HepG2 (cell line): ENCODE measurements around the gene RPS6KB2. TPM values are rescaled to one million over a fixed set of nuclear protein-coding genes. Genes with fewer than 3 reads are reported as not detected.

Experiments
- ARNT ChIP-seq: fragments of 450-650 bp; IDR thresholded peaks from 2 replicates; pipeline ENCODE4 v1.6.1; 2017
- FOXO1 ChIP-seq: sonication (generic); formaldehyde crosslinking; IDR thresholded peaks from 2 replicates; pipeline ENCODE4 v1.4.0; 2020; ENCODE audit warnings: missing genetic modification reagents
- GATA4 ChIP-seq: sonication (generic); IDR thresholded peaks from 2 replicates; pipeline ENCODE4 v1.6.1; 2016; ENCODE audit warnings: antibody characterized with exemption, low read depth, borderline replicate concordance
- GATAD2A ChIP-seq: IDR thresholded peaks from 2 replicates; pipeline ENCODE4 v1.6.1; 2016
- HBP1 ChIP-seq: IDR thresholded peaks from 2 replicates; pipeline ENCODE4 v1.6.1; 2016; ENCODE audit warnings: low read depth, control low read depth
- KLF15 ChIP-seq: sonication (generic); formaldehyde crosslinking; IDR thresholded peaks from 2 replicates; pipeline ENCODE4 v1.8.1; 2023; ENCODE audit warnings: borderline replicate concordance, mild to moderate bottlenecking, inconsistent platforms, missing genetic modification reagents, mixed read lengths
- KLF16 ChIP-seq, 2 experiments: sonication (generic) in 1 of 2; formaldehyde crosslinking in 1 of 2; IDR thresholded peaks; 2 replicates each; pipeline versions ENCODE4 v1.6.1 to v1.8.0; 2016 to 2023; ENCODE audit warnings: missing genetic modification reagents in 2 of 2, missing compliant biosample characterization in 1 of 2
- NFE2L1 ChIP-seq: sonication (generic); formaldehyde crosslinking; IDR thresholded peaks from 2 replicates; pipeline ENCODE4 v1.4.0; 2020; ENCODE audit warnings: missing genetic modification reagents, mild to moderate bottlenecking, borderline replicate concordance
- PREB ChIP-seq: sonication (generic); formaldehyde crosslinking; IDR thresholded peaks from 2 replicates; pipeline ENCODE4 v1.4.0; 2020; ENCODE audit warnings: missing genetic modification reagents
- RBM39 ChIP-seq: fragments of 200-400 bp; formaldehyde crosslinking; IDR thresholded peaks from one replicate; pipeline ENCODE4 v1.6.1; 2018; ENCODE audit warnings: antibody characterized with exemption, mild to moderate bottlenecking, low read depth, low read length; ENCODE audit not compliant: poor library complexity, severe bottlenecking
- RFX1 ChIP-seq: fragments of 450-650 bp; IDR thresholded peaks from 2 replicates; pipeline ENCODE4 v1.6.1; 2017
- TARDBP ChIP-seq: sonication (generic); formaldehyde crosslinking; IDR thresholded peaks from 2 replicates; pipeline ENCODE4 v1.8.0; 2022; ENCODE audit warnings: mild to moderate bottlenecking, missing genetic modification reagents
- TBX2 ChIP-seq: sonication (generic); formaldehyde crosslinking; IDR thresholded peaks from 2 replicates; pipeline ENCODE4 v1.5.0; 2020; ENCODE audit warnings: missing genetic modification reagents, mild to moderate bottlenecking, borderline replicate concordance
- ZFP62 ChIP-seq: sonication (generic); formaldehyde crosslinking; IDR thresholded peaks from 2 replicates; pipeline ENCODE4 v1.4.0; 2020; ENCODE audit warnings: missing genetic modification reagents
- ZFYVE20 ChIP-seq: sonication (generic); formaldehyde crosslinking; IDR thresholded peaks from 2 replicates; pipeline ENCODE4 v1.8.0; 2023; ENCODE audit warnings: low read depth, mild to moderate bottlenecking, moderate library complexity, missing genetic modification reagents, borderline replicate concordance
- ZNF101 ChIP-seq: sonication (generic); formaldehyde crosslinking; IDR thresholded peaks from 2 replicates; pipeline ENCODE4 v1.4.0; 2020; ENCODE audit warnings: mild to moderate bottlenecking, low read depth, missing genetic modification reagents, borderline replicate concordance
- ZNF589 ChIP-seq: sonication (generic); formaldehyde crosslinking; conservative IDR thresholded peaks from 2 replicates; pipeline ENCODE4 v1.8.0; 2022; ENCODE audit warnings: mild to moderate bottlenecking, moderate library complexity, missing genetic modification reagents
- ZNF614 ChIP-seq: IDR thresholded peaks from 2 replicates; pipeline ENCODE4 v1.6.1; 2018; ENCODE audit warnings: missing biosample characterization, missing genetic modification reagents, inconsistent platforms, borderline replicate concordance
- ZNF768 ChIP-seq: sonication (generic); formaldehyde crosslinking; IDR thresholded peaks from 2 replicates; pipeline ENCODE4 v1.4.0; 2020; ENCODE audit warnings: missing genetic modification reagents
- ZSCAN20 ChIP-seq: sonication (generic); formaldehyde crosslinking; IDR thresholded peaks from 2 replicates; pipeline ENCODE4 v1.4.0; 2020; ENCODE audit warnings: missing genetic modification reagents, mild to moderate bottlenecking, borderline replicate concordance
- polyA plus RNA-seq, 8 experiments: library from polyadenylated mRNA; depleted of rRNA in 3 of 8; stranded (reverse) in 7 of 8; unstranded in 1 of 8; fragments of >200 nt; fragmentation: Illumina TruSeq in 4 of 8; extraction: Trizol in 4 of 8; gene quantifications; 2 replicates each; pipeline versions ENCODE4 v1.2.1 to v1.2.3, GENCODE V29; 2011 to 2016; ENCODE audit warnings: low read depth in 4 of 8, missing spikeins in 1 of 8, mixed read lengths in 1 of 8; ENCODE audit not compliant: insufficient read depth in 1 of 8
- total RNA-seq, 5 experiments: library from RNA; depleted of rRNA; stranded (reverse); fragments of >200 nt; fragmentation: Illumina TruSeq; extraction: Trizol; gene quantifications; 2 replicates each; pipeline ENCODE4 v1.2.3, GENCODE V29; 2016; ENCODE audit warnings: low read depth in 1 of 5
- TF ChIP-seq, protein P1 (sequence below): sonication (generic); formaldehyde crosslinking; IDR thresholded peaks from 2 replicates; pipeline ENCODE4 v1.5.0; 2020; ENCODE audit warnings: missing genetic modification reagents, mild to moderate bottlenecking, borderline replicate concordance
- TF ChIP-seq, protein P2 (sequence below): sonication (generic); formaldehyde crosslinking; IDR thresholded peaks from 2 replicates; pipeline ENCODE4 v1.5.0; 2020; ENCODE audit warnings: mild to moderate bottlenecking, missing genetic modification reagents

Gene RPS6KB2
- total and polyA plus RNA-seq, 2 of the 13 experiments (the other 11 are each of a cell fraction or from before 2014, with no cell fraction given), result 52.9 to 54.8 TPM

DNA sequence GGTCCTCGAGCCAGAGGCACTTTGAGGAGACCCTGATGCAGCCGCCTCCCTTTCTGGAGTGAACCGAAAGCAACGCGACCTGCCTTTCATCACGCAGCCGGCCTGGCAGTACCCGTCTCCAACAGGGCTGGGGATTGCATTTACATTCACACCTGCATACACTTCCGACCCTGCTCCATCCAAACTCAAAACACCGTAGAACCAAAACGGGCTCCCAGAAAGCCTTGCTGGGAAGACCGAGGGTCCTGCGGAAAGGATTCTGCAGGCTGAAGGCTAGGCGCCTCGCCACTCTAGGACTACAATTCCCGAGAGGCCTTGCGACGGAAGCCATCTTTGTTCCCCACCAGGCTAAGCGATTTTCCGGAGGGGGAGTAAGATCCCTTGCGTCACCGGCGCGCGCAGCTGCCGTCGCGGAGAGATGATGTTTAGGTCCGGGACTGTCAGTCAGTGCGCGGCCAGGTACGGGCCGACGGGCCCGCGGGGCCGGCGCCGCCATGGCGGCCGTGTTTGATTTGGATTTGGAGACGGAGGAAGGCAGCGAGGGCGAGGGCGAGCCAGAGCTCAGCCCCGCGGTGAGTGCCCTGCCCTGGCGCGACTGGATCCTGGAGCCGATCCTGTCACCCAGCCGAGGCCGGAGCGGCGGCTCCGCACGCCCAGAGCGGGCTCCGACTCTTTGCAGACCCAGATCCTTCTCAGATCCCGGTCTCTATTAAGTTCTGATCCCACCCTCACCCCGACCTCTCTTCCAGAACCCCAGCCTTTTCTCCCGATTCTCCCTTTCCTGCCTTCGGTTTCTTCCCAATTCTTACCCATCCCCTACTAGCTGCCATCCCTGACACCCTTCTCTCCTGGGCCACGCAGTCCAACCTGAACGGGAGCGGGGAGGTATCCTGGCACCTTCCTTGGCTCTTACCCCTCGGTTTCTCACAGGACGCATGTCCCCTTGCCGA lies at the start of gene RPS6KB2 (continued):
- TF ChIP-seq HBP1 (CRISPR knock-in tag), result no peak; the same call in 1 of the 2 replicates
- TF ChIP-seq FOXO1 (CRISPR knock-in tag), result peak; percentile 62
- TF ChIP-seq, protein P1, sequence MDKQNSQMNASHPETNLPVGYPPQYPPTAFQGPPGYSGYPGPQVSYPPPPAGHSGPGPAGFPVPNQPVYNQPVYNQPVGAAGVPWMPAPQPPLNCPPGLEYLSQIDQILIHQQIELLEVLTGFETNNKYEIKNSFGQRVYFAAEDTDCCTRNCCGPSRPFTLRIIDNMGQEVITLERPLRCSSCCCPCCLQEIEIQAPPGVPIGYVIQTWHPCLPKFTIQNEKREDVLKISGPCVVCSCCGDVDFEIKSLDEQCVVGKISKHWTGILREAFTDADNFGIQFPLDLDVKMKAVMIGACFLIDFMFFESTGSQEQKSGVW (CRISPR knock-in tag), result no peak
- TF ChIP-seq ZNF101 (CRISPR knock-in tag), result no peak
- TF ChIP-seq ZFYVE20 (CRISPR knock-in tag), result no peak
- peak; percentile 35; the same call in 1 of the 2 replicates for TF ChIP-seq ZNF768 (CRISPR knock-in tag)
- TF ChIP-seq, protein P2, sequence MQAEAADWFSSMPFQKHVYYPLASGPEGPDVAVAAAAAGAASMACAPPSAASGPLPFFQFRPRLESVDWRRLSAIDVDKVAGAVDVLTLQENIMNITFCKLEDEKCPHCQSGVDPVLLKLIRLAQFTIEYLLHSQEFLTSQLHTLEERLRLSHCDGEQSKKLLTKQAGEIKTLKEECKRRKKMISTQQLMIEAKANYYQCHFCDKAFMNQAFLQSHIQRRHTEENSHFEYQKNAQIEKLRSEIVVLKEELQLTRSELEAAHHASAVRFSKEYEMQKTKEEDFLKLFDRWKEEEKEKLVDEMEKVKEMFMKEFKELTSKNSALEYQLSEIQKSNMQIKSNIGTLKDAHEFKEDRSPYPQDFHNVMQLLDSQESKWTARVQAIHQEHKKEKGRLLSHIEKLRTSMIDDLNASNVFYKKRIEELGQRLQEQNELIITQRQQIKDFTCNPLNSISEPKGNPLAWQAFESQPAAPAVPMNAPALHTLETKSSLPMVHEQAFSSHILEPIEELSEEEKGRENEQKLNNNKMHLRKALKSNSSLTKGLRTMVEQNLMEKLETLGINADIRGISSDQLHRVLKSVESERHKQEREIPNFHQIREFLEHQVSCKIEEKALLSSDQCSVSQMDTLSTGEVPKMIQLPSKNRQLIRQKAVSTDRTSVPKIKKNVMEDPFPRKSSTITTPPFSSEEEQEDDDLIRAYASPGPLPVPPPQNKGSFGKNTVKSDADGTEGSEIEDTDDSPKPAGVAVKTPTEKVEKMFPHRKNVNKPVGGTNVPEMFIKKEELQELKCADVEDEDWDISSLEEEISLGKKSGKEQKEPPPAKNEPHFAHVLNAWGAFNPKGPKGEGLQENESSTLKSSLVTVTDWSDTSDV (CRISPR knock-in tag), result no peak
- 0 out of 2 replicates have a peak, but pooled peaks have one; percentile 40 for TF ChIP-seq GATA4
- TF ChIP-seq KLF16 (CRISPR knock-in tag; IDR thresholded peaks at IDR 0.05), result peak in 1 of 2 experiments; percentile 68; a peak in 2 of 4 replicates
- peak; percentile 50; the same call in 1 of the 2 replicates for TF ChIP-seq ZFP62 (CRISPR knock-in tag)
- TF ChIP-seq ARNT, result no peak
- TF ChIP-seq TARDBP (CRISPR knock-in tag), result peak; percentile 60
- TF ChIP-seq ZSCAN20 (CRISPR knock-in tag), result peak; percentile 49; the same call in 1 of the 2 replicates
- TF ChIP-seq NFE2L1 (CRISPR knock-in tag), result no peak
- TF ChIP-seq PREB (CRISPR knock-in tag), result no peak
- TF ChIP-seq ZNF614 (CRISPR knock-in tag), result no peak
- TF ChIP-seq KLF15 (CRISPR knock-in tag), result no peak
- no peak for TF ChIP-seq ZNF589 (CRISPR knock-in tag)
- no peak for TF ChIP-seq TBX2 (CRISPR knock-in tag)
- peak; percentile 67 for TF ChIP-seq RBM39
- peak; percentile 37; the same call in 1 of the 2 replicates for TF ChIP-seq GATAD2A (CRISPR knock-in tag)
- no peak for TF ChIP-seq RFX1
